ENCODE results near the gene ZP4. TPM values are rescaled to one million over a fixed set of nuclear protein-coding genes. Genes with fewer than 3 reads are reported as not detected.
"Not testable (repeated sequence)": the region's sequence is repeated elsewhere in the genome, so short reads cannot be mapped to it uniquely, and the experiment has no call there.

The ZP4 gene
- total and polyA plus RNA-seq, 5 donors from 2014 or later = not detected

- DNase-seq (no peak), ATAC-seq (ENCODE audit: low read depth in 2 of 2) (no peak)
- H3K9me3 Mint-ChIP-seq = peaks cover 0 to 4% (median 2%) of the 10 kb centered on the region in 7 donors
- no peak overlapping the region for H3K4me3 Mint-ChIP-seq
- Histone ChIP-seq H3K4me3 (ENCODE audit: low read depth, low read length) (no peak overlapping the region), H3K9me3 (ENCODE audit: control insufficient read depth in 2 of 2, low read length in 2 of 2) (no peaks in the 10 kb centered on the region), H3K27me3 (ENCODE audit: control insufficient read depth, insufficient read depth, low read length) (no peaks in the 10 kb centered on the region), H3K27ac (ENCODE audit: insufficient read depth, low read length, poor library complexity, severe bottlenecking) (no peak overlapping the region), H3K4me1 (ENCODE audit: control insufficient read depth, insufficient read depth, low read length, poor library complexity, severe bottlenecking) (no peaks in the 10 kb centered on the region), H3K36me3 (ENCODE audit: control insufficient read depth, insufficient read depth, low read length) (no peaks in the 10 kb centered on the region)
- no peaks in the 10 kb centered on the region for H3K36me3 Mint-ChIP-seq
- H3K4me1 Mint-ChIP-seq = no peaks in the 10 kb centered on the region
- no peak overlapping the region for H3K27ac Mint-ChIP-seq
- no peaks in the 10 kb centered on the region for H3K27me3 Mint-ChIP-seq
These were observed 31.7 kb downstream of the ZP4 start for GRCh38 chr1:237858992-237859391.

GRCh38 chr1:237857455-237857854 lies 33.3 kb downstream of the ZP4 start:
- ATAC-seq (ENCODE audit: low read depth in 2 of 2) (no peak), DNase-seq (no peak)
- H3K27me3 ChIP-seq (ENCODE audit: control insufficient read depth, insufficient read depth, low read length) = no peaks in the 10 kb centered on the region
- no peak overlapping the region for H3K27ac Mint-ChIP-seq
- H3K4me1 Mint-ChIP-seq = no peaks in the 10 kb centered on the region
- peaks cover 0 to 5% (median 2%) of the 10 kb centered on the region in 7 donors for H3K9me3 Mint-ChIP-seq
- no peak overlapping the region for H3K4me3 ChIP-seq (ENCODE audit: low read depth, low read length)
- H3K27me3 Mint-ChIP-seq = no peaks in the 10 kb centered on the region
- H3K36me3 Mint-ChIP-seq = no peaks in the 10 kb centered on the region
- H3K9me3 ChIP-seq (ENCODE audit: control insufficient read depth in 2 of 2, low read length in 2 of 2) = no peaks in the 10 kb centered on the region
- H3K36me3 ChIP-seq (ENCODE audit: control insufficient read depth, insufficient read depth, low read length) = no peaks in the 10 kb centered on the region
- no peaks in the 10 kb centered on the region for H3K4me1 ChIP-seq (ENCODE audit: control insufficient read depth, insufficient read depth, low read length, poor library complexity, severe bottlenecking)
- H3K4me3 Mint-ChIP-seq = no peak overlapping the region
- H3K27ac ChIP-seq (ENCODE audit: insufficient read depth, low read length, poor library complexity, severe bottlenecking) = no peak overlapping the region

GRCh38 chr1:237852342-237852741 lies 38.4 kb downstream of the ZP4 start:
- Mint-ChIP-seq H3K9me3 (peaks cover 0 to 17% (median 1%) of the 10 kb centered on the region in 7 donors), H3K27me3 (no peaks in the 10 kb centered on the region), H3K4me1 (no peaks in the 10 kb centered on the region), H3K36me3 (no peaks in the 10 kb centered on the region), H3K4me3 (no peak overlapping the region), H3K27ac (no peak overlapping the region)
- no peak for ATAC-seq (ENCODE audit: low read depth in 2 of 2)
- Histone ChIP-seq H3K9me3 (ENCODE audit: control insufficient read depth in 2 of 2, low read length in 2 of 2) (no peaks in the 10 kb centered on the region), H3K4me3 (ENCODE audit: low read depth, low read length) (no peak overlapping the region), H3K4me1 (ENCODE audit: control insufficient read depth, insufficient read depth, low read length, poor library complexity, severe bottlenecking) (no peaks in the 10 kb centered on the region), H3K36me3 (ENCODE audit: control insufficient read depth, insufficient read depth, low read length) (no peaks in the 10 kb centered on the region), H3K27ac (ENCODE audit: insufficient read depth, low read length, poor library complexity, severe bottlenecking) (no peak overlapping the region), H3K27me3 (ENCODE audit: control insufficient read depth, insufficient read depth, low read length) (no peaks in the 10 kb centered on the region)
- no peak for DNase-seq

GRCh38 chr1:237851210-237851845 lies 39.4 kb downstream of the ZP4 start:
- Mint-ChIP-seq H3K4me3 (no peak overlapping the region), H3K9me3 (peaks cover 0 to 20% (median 3%) of the 10 kb centered on the region in 7 donors), H3K27ac (no peak overlapping the region), H3K27me3 (no peaks in the 10 kb centered on the region), H3K36me3 (no peaks in the 10 kb centered on the region), H3K4me1 (no peaks in the 10 kb centered on the region)
- H3K27me3 ChIP-seq (ENCODE audit: control insufficient read depth, insufficient read depth, low read length) = no peaks in the 10 kb centered on the region
- H3K36me3 ChIP-seq (ENCODE audit: control insufficient read depth, insufficient read depth, low read length) = no peaks in the 10 kb centered on the region
- ATAC-seq (ENCODE audit: low read depth in 2 of 2) (no peak), DNase-seq (peak in 1 of 3 donors; percentile 7)
- H3K4me3 ChIP-seq (ENCODE audit: low read depth, low read length) = no peak overlapping the region
- no peaks in the 10 kb centered on the region for H3K9me3 ChIP-seq (ENCODE audit: control insufficient read depth in 2 of 2, low read length in 2 of 2)
- H3K27ac ChIP-seq (ENCODE audit: insufficient read depth, low read length, poor library complexity, severe bottlenecking) = no peak overlapping the region
- no peaks in the 10 kb centered on the region for H3K4me1 ChIP-seq (ENCODE audit: control insufficient read depth, insufficient read depth, low read length, poor library complexity, severe bottlenecking)

GRCh38 chr1:237843516-237843915 lies 47.2 kb downstream of the ZP4 start:
- H3K9me3 ChIP-seq (ENCODE audit: control insufficient read depth in 2 of 2, low read length in 2 of 2); H3K4me3 ChIP-seq (ENCODE audit: low read depth, low read length); H3K4me1 Mint-ChIP-seq; H3K27ac Mint-ChIP-seq; H3K4me1 ChIP-seq (ENCODE audit: control insufficient read depth, insufficient read depth, low read length, poor library complexity, severe bottlenecking); ATAC-seq (ENCODE audit: low read depth in 2 of 2); H3K36me3 ChIP-seq (ENCODE audit: control insufficient read depth, insufficient read depth, low read length); H3K36me3 Mint-ChIP-seq; H3K27ac ChIP-seq (ENCODE audit: insufficient read depth, low read length, poor library complexity, severe bottlenecking); H3K4me3 Mint-ChIP-seq; DNase-seq; H3K27me3 Mint-ChIP-seq; H3K27me3 ChIP-seq (ENCODE audit: control insufficient read depth, insufficient read depth, low read length): not testable (repeated sequence)
- H3K9me3 Mint-ChIP-seq = peaks cover 2 to 16% (median 5%) of the 10 kb centered on the region in 7 donors

GRCh38 chr1:237841485-237841884 lies 49.2 kb downstream of the ZP4 start:
- peaks cover 0 to 12% (median 7%) of the 10 kb centered on the region in 7 donors for H3K9me3 Mint-ChIP-seq
- H3K27ac ChIP-seq (ENCODE audit: insufficient read depth, low read length, poor library complexity, severe bottlenecking) = no peak overlapping the region
- no peaks in the 10 kb centered on the region for H3K27me3 Mint-ChIP-seq
- no peaks in the 10 kb centered on the region for H3K27me3 ChIP-seq (ENCODE audit: control insufficient read depth, insufficient read depth, low read length)
- no peak overlapping the region for H3K4me3 Mint-ChIP-seq
- no peak overlapping the region for H3K27ac Mint-ChIP-seq
- no peak for ATAC-seq (ENCODE audit: low read depth in 2 of 2)
- no peak for DNase-seq
- no peaks in the 10 kb centered on the region for H3K36me3 ChIP-seq (ENCODE audit: control insufficient read depth, insufficient read depth, low read length)
- no peaks in the 10 kb centered on the region for H3K4me1 ChIP-seq (ENCODE audit: control insufficient read depth, insufficient read depth, low read length, poor library complexity, severe bottlenecking)
- no peak overlapping the region for H3K4me3 ChIP-seq (ENCODE audit: low read depth, low read length)
- no peaks in the 10 kb centered on the region for H3K9me3 ChIP-seq (ENCODE audit: control insufficient read depth in 2 of 2, low read length in 2 of 2)
- no peaks in the 10 kb centered on the region for H3K4me1 Mint-ChIP-seq
- H3K36me3 Mint-ChIP-seq = no peaks in the 10 kb centered on the region

- H3K36me3 ChIP-seq (ENCODE audit: control insufficient read depth, insufficient read depth, low read length) = no peaks in the 10 kb centered on the region
- H3K9me3 ChIP-seq (ENCODE audit: control insufficient read depth in 2 of 2, low read length in 2 of 2) = no peaks in the 10 kb centered on the region
- no peaks in the 10 kb centered on the region for H3K36me3 Mint-ChIP-seq
- H3K4me1 Mint-ChIP-seq = no peaks in the 10 kb centered on the region
- ATAC-seq (ENCODE audit: low read depth in 2 of 2) = no peak
- no peaks in the 10 kb centered on the region for H3K4me1 ChIP-seq (ENCODE audit: control insufficient read depth, insufficient read depth, low read length, poor library complexity, severe bottlenecking)
- no peaks in the 10 kb centered on the region for H3K27me3 Mint-ChIP-seq
- H3K27me3 ChIP-seq (ENCODE audit: control insufficient read depth, insufficient read depth, low read length) = no peaks in the 10 kb centered on the region
- no peak overlapping the region for H3K27ac ChIP-seq (ENCODE audit: insufficient read depth, low read length, poor library complexity, severe bottlenecking)
- no peak for DNase-seq
- H3K27ac Mint-ChIP-seq = no peak overlapping the region
- peaks cover 0 to 12% (median 5%) of the 10 kb centered on the region in 7 donors for H3K9me3 Mint-ChIP-seq
- H3K4me3 ChIP-seq (ENCODE audit: low read depth, low read length) = no peak overlapping the region
- H3K4me3 Mint-ChIP-seq = no peak overlapping the region
These were observed 51.7 kb downstream of the ZP4 start for GRCh38 chr1:237838904-237839534.

- no peak overlapping the region for H3K4me3 ChIP-seq (ENCODE audit: low read depth, low read length)
- H3K9me3 ChIP-seq (ENCODE audit: control insufficient read depth in 2 of 2, low read length in 2 of 2) = no peaks in the 10 kb centered on the region
- no peak overlapping the region for H3K4me3 Mint-ChIP-seq
- no peaks in the 10 kb centered on the region for H3K27me3 Mint-ChIP-seq
- no peak for DNase-seq
- peaks cover 0 to 12% (median 5%) of the 10 kb centered on the region in 7 donors for H3K9me3 Mint-ChIP-seq
- H3K27ac Mint-ChIP-seq = no peak overlapping the region
- no peaks in the 10 kb centered on the region for H3K36me3 ChIP-seq (ENCODE audit: control insufficient read depth, insufficient read depth, low read length)
- no peaks in the 10 kb centered on the region for H3K4me1 ChIP-seq (ENCODE audit: control insufficient read depth, insufficient read depth, low read length, poor library complexity, severe bottlenecking)
- H3K27ac ChIP-seq (ENCODE audit: insufficient read depth, low read length, poor library complexity, severe bottlenecking) = no peak overlapping the region
- ATAC-seq (ENCODE audit: low read depth in 2 of 2) = no peak
- no peaks in the 10 kb centered on the region for H3K36me3 Mint-ChIP-seq
- no peaks in the 10 kb centered on the region for H3K27me3 ChIP-seq (ENCODE audit: control insufficient read depth, insufficient read depth, low read length)
- no peaks in the 10 kb centered on the region for H3K4me1 Mint-ChIP-seq
These were observed 52.4 kb downstream of the ZP4 start for GRCh38 chr1:237838320-237838719.

Measured in CD4-positive, CD25-positive, alpha-beta regulatory T cell (primary cell).